GM12873 (cell line): ENCODE results near the gene PRKCZ.

ENCODE experiments used
- CTCF ChIP-seq: IDR thresholded peaks from 2 replicates; pipeline ENCODE4 v1.5.1; 2012; ENCODE audit warnings: low read depth, mild to moderate bottlenecking, moderate library complexity, low read length, control low read depth; ENCODE audit not compliant: insufficient read depth; ENCODE audit errors: missing control alignments

PRKCZ gene

GRCh38 chr1:2033165-2033564, 17.0 kb upstream of the PRKCZ start:
- no peak for TF ChIP-seq CTCF

GRCh38 chr1:2036287-2036686, 13.9 kb upstream of the PRKCZ start:
- TF ChIP-seq CTCF, result no peak

- no peak for TF ChIP-seq CTCF
Observed at GRCh38 chr1:2037314-2037979, 12.8 kb upstream of the PRKCZ start.

GRCh38 chr1:2038229-2038628, 12.0 kb upstream of the PRKCZ start:
- TF ChIP-seq CTCF, result no peak

- no peak for TF ChIP-seq CTCF
Observed at GRCh38 chr1:2039251-2039650, 11.0 kb upstream of the PRKCZ start.

GRCh38 chr1:2041305-2041704, 8.9 kb upstream of the PRKCZ start:
- no peak for TF ChIP-seq CTCF

GRCh38 chr1:2041887-2042286, 8.3 kb upstream of the PRKCZ start:
- TF ChIP-seq CTCF, result no peak
